Measurements from ENCODE around the gene APELA.
"Not testable (repeated sequence)": the region's sequence is repeated elsewhere in the genome, so short reads cannot be mapped to it uniquely, and the experiment has no call there.

Gene APELA

GRCh38 chr4:164902608-164903007, 25.6 kb downstream of the APELA start:
- H3K27me3 ChIP-seq (ENCODE audit: insufficient read depth, low read length, poor library complexity), result no peaks in the 10 kb centered on the region
- H2AK5ac ChIP-seq (ENCODE audit: low read length), result no peak overlapping the region
- no peak overlapping the region for H3K9ac ChIP-seq (ENCODE audit: low read length)
- H4K8ac ChIP-seq (ENCODE audit: low read depth, low read length), result no peak overlapping the region
- H4K5ac ChIP-seq (ENCODE audit: low read length), result no peak overlapping the region
- no peak overlapping the region for H3K4ac ChIP-seq (ENCODE audit: low read depth, low read length)
- no peaks in the 10 kb centered on the region for H3K36me3 ChIP-seq (ENCODE audit: control insufficient read depth, insufficient read depth, low read length)
- no peaks in the 10 kb centered on the region for H3K79me1 ChIP-seq (ENCODE audit: low read length)
- no peak overlapping the region for H3K4me3 ChIP-seq (ENCODE audit: low read length)
- H3K4me2 ChIP-seq (ENCODE audit: low read length), result no peak overlapping the region
- WGBS (ENCODE audit: extremely low coverage, insufficient coverage, low lambda C conversion rate), result no CpG with 5 or more reads among the region's 5 CpGs
- DNase-seq, result no peak
- H3K27ac ChIP-seq (ENCODE audit: low read depth, low read length), result no peak overlapping the region
- H3K56ac ChIP-seq (ENCODE audit: low read length), result no peak overlapping the region
- H3K4me1 ChIP-seq (ENCODE audit: control insufficient read depth, low read depth, low read length), result no peaks in the 10 kb centered on the region
- H3K18ac ChIP-seq (ENCODE audit: low read length), result no peak overlapping the region
- H3K23ac ChIP-seq (ENCODE audit: low read length), result no peak overlapping the region
- H3K79me2 ChIP-seq (ENCODE audit: control insufficient read depth, insufficient read depth, low read length), result no peaks in the 10 kb centered on the region
- no peak overlapping the region for H2BK5ac ChIP-seq (ENCODE audit: low read length)
- H2BK15ac ChIP-seq (replicated peaks; ENCODE audit: low read depth), result no peak overlapping the region
- no peak overlapping the region for H2BK120ac ChIP-seq (ENCODE audit: low read depth, low read length)

GRCh38 chr4:164904336-164904735, 27.4 kb downstream of the APELA start:
- H2BK120ac ChIP-seq (ENCODE audit: low read depth, low read length), result no peak overlapping the region
- H3K4me1 ChIP-seq (ENCODE audit: control insufficient read depth, low read depth, low read length), result no peaks in the 10 kb centered on the region
- no peak overlapping the region for H3K4me2 ChIP-seq (ENCODE audit: low read length)
- H2BK5ac ChIP-seq (ENCODE audit: low read length), result no peak overlapping the region
- H2BK15ac ChIP-seq (replicated peaks; ENCODE audit: low read depth), result no peak overlapping the region
- no peak overlapping the region for H3K27ac ChIP-seq (ENCODE audit: low read depth, low read length)
- H3K23ac ChIP-seq (ENCODE audit: low read length), result no peak overlapping the region
- no peak overlapping the region for H3K56ac ChIP-seq (ENCODE audit: low read length)
- no peak overlapping the region for H3K4ac ChIP-seq (ENCODE audit: low read depth, low read length)
- no peaks in the 10 kb centered on the region for H3K79me2 ChIP-seq (ENCODE audit: control insufficient read depth, insufficient read depth, low read length)
- no peaks in the 10 kb centered on the region for H3K27me3 ChIP-seq (ENCODE audit: insufficient read depth, low read length, poor library complexity)
- H3K36me3 ChIP-seq (ENCODE audit: control insufficient read depth, insufficient read depth, low read length), result no peaks in the 10 kb centered on the region
- no CpG with 5 or more reads among the region's 5 CpGs for WGBS (ENCODE audit: extremely low coverage, insufficient coverage, low lambda C conversion rate)
- no peak overlapping the region for H3K4me3 ChIP-seq (ENCODE audit: low read length)
- no peak overlapping the region for H4K5ac ChIP-seq (ENCODE audit: low read length)
- no peak overlapping the region for H3K9ac ChIP-seq (ENCODE audit: low read length)
- no peak overlapping the region for H2AK5ac ChIP-seq (ENCODE audit: low read length)
- H4K8ac ChIP-seq (ENCODE audit: low read depth, low read length), result no peak overlapping the region
- DNase-seq, result peak; percentile 39
- no peak overlapping the region for H3K18ac ChIP-seq (ENCODE audit: low read length)
- H3K79me1 ChIP-seq (ENCODE audit: low read length), result no peaks in the 10 kb centered on the region

GRCh38 chr4:164904941-164905340, 28.0 kb downstream of the APELA start:
- no peak overlapping the region for H3K4me2 ChIP-seq (ENCODE audit: low read length)
- H3K4me3 ChIP-seq (ENCODE audit: low read length), result no peak overlapping the region
- no peak overlapping the region for H3K56ac ChIP-seq (ENCODE audit: low read length)
- no peak overlapping the region for H2BK5ac ChIP-seq (ENCODE audit: low read length)
- no CpG with 5 or more reads among the region's 2 CpGs for WGBS (ENCODE audit: extremely low coverage, insufficient coverage, low lambda C conversion rate)
- no peak overlapping the region for H3K23ac ChIP-seq (ENCODE audit: low read length)
- no peaks in the 10 kb centered on the region for H3K4me1 ChIP-seq (ENCODE audit: control insufficient read depth, low read depth, low read length)
- no peak overlapping the region for H3K27ac ChIP-seq (ENCODE audit: low read depth, low read length)
- H3K18ac ChIP-seq (ENCODE audit: low read length), result no peak overlapping the region
- no peak overlapping the region for H2AK5ac ChIP-seq (ENCODE audit: low read length)
- no peaks in the 10 kb centered on the region for H3K27me3 ChIP-seq (ENCODE audit: insufficient read depth, low read length, poor library complexity)
- H3K4ac ChIP-seq (ENCODE audit: low read depth, low read length), result no peak overlapping the region
- H3K9ac ChIP-seq (ENCODE audit: low read length), result no peak overlapping the region
- DNase-seq, result no peak
- H2BK15ac ChIP-seq (replicated peaks; ENCODE audit: low read depth), result no peak overlapping the region
- H4K5ac ChIP-seq (ENCODE audit: low read length), result no peak overlapping the region
- H4K8ac ChIP-seq (ENCODE audit: low read depth, low read length), result no peak overlapping the region
- no peaks in the 10 kb centered on the region for H3K79me1 ChIP-seq (ENCODE audit: low read length)
- H2BK120ac ChIP-seq (ENCODE audit: low read depth, low read length), result no peak overlapping the region
- no peaks in the 10 kb centered on the region for H3K36me3 ChIP-seq (ENCODE audit: control insufficient read depth, insufficient read depth, low read length)
- H3K79me2 ChIP-seq (ENCODE audit: control insufficient read depth, insufficient read depth, low read length), result no peaks in the 10 kb centered on the region

- Histone ChIP-seq H4K8ac (ENCODE audit: low read depth, low read length) (no peak overlapping the region), H2BK15ac (replicated peaks; ENCODE audit: low read depth) (no peak overlapping the region), H2BK120ac (ENCODE audit: low read depth, low read length) (no peak overlapping the region), H3K56ac (ENCODE audit: low read length) (no peak overlapping the region), H3K36me3 (ENCODE audit: control insufficient read depth, insufficient read depth, low read length) (no peaks in the 10 kb centered on the region), H3K23ac (ENCODE audit: low read length) (no peak overlapping the region), H3K4me3 (ENCODE audit: low read length) (no peak overlapping the region), H3K79me1 (ENCODE audit: low read length) (no peaks in the 10 kb centered on the region), H3K18ac (ENCODE audit: low read length) (no peak overlapping the region), H4K5ac (ENCODE audit: low read length) (no peak overlapping the region), H3K27me3 (ENCODE audit: insufficient read depth, low read length, poor library complexity) (no peaks in the 10 kb centered on the region), H3K27ac (ENCODE audit: low read depth, low read length) (no peak overlapping the region), H2BK5ac (ENCODE audit: low read length) (no peak overlapping the region), H3K4me1 (ENCODE audit: control insufficient read depth, low read depth, low read length) (no peaks in the 10 kb centered on the region), H3K79me2 (ENCODE audit: control insufficient read depth, insufficient read depth, low read length) (no peaks in the 10 kb centered on the region), H3K4me2 (ENCODE audit: low read length) (no peak overlapping the region), H3K9ac (ENCODE audit: low read length) (no peak overlapping the region), H2AK5ac (ENCODE audit: low read length) (no peak overlapping the region), H3K4ac (ENCODE audit: low read depth, low read length) (no peak overlapping the region)
- no CpG with 5 or more reads among the region's 3 CpGs for WGBS (ENCODE audit: extremely low coverage, insufficient coverage, low lambda C conversion rate)
- no peak for DNase-seq
These were observed 29.4 kb downstream of the APELA start for GRCh38 chr4:164906368-164906767.

- not testable (repeated sequence) for H3K23ac ChIP-seq (ENCODE audit: low read length); H3K79me1 ChIP-seq (ENCODE audit: low read length); H3K27me3 ChIP-seq (ENCODE audit: insufficient read depth, low read length, poor library complexity); H4K8ac ChIP-seq (ENCODE audit: low read depth, low read length); H3K9ac ChIP-seq (ENCODE audit: low read length); H3K18ac ChIP-seq (ENCODE audit: low read length); H4K5ac ChIP-seq (ENCODE audit: low read length); H3K79me2 ChIP-seq (ENCODE audit: control insufficient read depth, insufficient read depth, low read length); H3K4me1 ChIP-seq (ENCODE audit: control insufficient read depth, low read depth, low read length); H2BK5ac ChIP-seq (ENCODE audit: low read length); H3K27ac ChIP-seq (ENCODE audit: low read depth, low read length); H3K4ac ChIP-seq (ENCODE audit: low read depth, low read length); H3K4me3 ChIP-seq (ENCODE audit: low read length); H2AK5ac ChIP-seq (ENCODE audit: low read length); H3K4me2 ChIP-seq (ENCODE audit: low read length); H3K36me3 ChIP-seq (ENCODE audit: control insufficient read depth, insufficient read depth, low read length); H2BK15ac ChIP-seq (replicated peaks; ENCODE audit: low read depth); H3K56ac ChIP-seq (ENCODE audit: low read length); H2BK120ac ChIP-seq (ENCODE audit: low read depth, low read length)
- DNase-seq, result peak; percentile 42
- WGBS (ENCODE audit: extremely low coverage, insufficient coverage, low lambda C conversion rate), result no CpG with 5 or more reads among the region's 2 CpGs
These were observed 36.5 kb downstream of the APELA start for GRCh38 chr4:164913506-164913905.

- Histone ChIP-seq H3K36me3 (ENCODE audit: control insufficient read depth, insufficient read depth, low read length) (no peaks in the 10 kb centered on the region), H3K18ac (ENCODE audit: low read length) (no peak overlapping the region), H2AK5ac (ENCODE audit: low read length) (no peak overlapping the region), H3K23ac (ENCODE audit: low read length) (no peak overlapping the region), H3K4me2 (ENCODE audit: low read length) (no peak overlapping the region), H3K4ac (ENCODE audit: low read depth, low read length) (no peak overlapping the region), H3K79me2 (ENCODE audit: control insufficient read depth, insufficient read depth, low read length) (no peaks in the 10 kb centered on the region), H3K9ac (ENCODE audit: low read length) (no peak overlapping the region), H3K56ac (ENCODE audit: low read length) (no peak overlapping the region), H3K79me1 (ENCODE audit: low read length) (no peaks in the 10 kb centered on the region), H2BK5ac (ENCODE audit: low read length) (no peak overlapping the region), H3K27ac (ENCODE audit: low read depth, low read length) (no peak overlapping the region), H4K5ac (ENCODE audit: low read length) (no peak overlapping the region), H2BK15ac (replicated peaks; ENCODE audit: low read depth) (no peak overlapping the region), H3K27me3 (ENCODE audit: insufficient read depth, low read length, poor library complexity) (no peaks in the 10 kb centered on the region), H4K8ac (ENCODE audit: low read depth, low read length) (no peak overlapping the region), H3K4me1 (ENCODE audit: control insufficient read depth, low read depth, low read length) (no peaks in the 10 kb centered on the region), H3K4me3 (ENCODE audit: low read length) (no peak overlapping the region), H2BK120ac (ENCODE audit: low read depth, low read length) (no peak overlapping the region)
- WGBS (ENCODE audit: extremely low coverage, insufficient coverage, low lambda C conversion rate), result no CpG with 5 or more reads among the region's 3 CpGs
- no peak for DNase-seq
These were observed 42.0 kb downstream of the APELA start for GRCh38 chr4:164918956-164919355.
